Measurements from ENCODE around the gene DAGLA.

The DAGLA gene

DNA sequence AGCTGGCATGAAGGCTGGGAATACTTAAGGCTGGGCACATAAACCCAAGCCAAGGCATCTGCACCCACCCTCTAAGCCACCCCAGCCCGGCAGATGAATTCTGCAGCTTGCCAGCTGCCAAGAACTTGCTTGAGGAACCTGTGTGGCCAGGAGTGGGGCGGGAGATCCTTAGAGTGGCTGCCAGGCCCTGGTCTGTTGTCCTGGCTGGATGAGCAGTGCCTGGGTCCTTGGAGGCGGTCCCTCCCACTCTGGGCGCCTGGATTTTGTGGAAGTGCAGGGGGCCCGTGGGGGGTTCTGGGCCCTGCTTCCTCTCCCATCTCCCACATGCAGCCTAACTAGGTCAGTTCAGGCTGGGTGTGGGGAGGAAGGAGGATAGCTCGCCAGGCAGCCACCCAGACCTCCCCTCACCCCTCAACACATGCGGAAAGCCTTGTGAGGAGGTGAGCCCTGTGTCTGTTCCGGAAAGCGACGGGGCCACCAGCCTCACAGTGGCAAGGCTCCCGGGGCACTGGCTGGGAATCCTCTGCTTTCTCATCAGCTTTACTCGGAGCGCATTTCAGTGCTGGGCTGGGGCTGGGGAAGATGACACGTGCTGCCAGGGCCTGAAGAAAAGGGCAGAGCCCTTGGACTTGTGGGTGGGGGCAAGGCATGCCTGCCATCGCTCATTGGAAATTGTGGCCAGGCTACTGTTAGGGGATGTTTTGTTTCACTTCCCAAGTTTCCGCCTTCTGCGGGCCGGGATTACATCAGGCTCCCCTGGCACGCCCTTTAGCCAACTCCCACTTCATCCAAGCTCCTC lies 8.4 kb downstream of the DAGLA start:
- TF ChIP-seq, protein P1, sequence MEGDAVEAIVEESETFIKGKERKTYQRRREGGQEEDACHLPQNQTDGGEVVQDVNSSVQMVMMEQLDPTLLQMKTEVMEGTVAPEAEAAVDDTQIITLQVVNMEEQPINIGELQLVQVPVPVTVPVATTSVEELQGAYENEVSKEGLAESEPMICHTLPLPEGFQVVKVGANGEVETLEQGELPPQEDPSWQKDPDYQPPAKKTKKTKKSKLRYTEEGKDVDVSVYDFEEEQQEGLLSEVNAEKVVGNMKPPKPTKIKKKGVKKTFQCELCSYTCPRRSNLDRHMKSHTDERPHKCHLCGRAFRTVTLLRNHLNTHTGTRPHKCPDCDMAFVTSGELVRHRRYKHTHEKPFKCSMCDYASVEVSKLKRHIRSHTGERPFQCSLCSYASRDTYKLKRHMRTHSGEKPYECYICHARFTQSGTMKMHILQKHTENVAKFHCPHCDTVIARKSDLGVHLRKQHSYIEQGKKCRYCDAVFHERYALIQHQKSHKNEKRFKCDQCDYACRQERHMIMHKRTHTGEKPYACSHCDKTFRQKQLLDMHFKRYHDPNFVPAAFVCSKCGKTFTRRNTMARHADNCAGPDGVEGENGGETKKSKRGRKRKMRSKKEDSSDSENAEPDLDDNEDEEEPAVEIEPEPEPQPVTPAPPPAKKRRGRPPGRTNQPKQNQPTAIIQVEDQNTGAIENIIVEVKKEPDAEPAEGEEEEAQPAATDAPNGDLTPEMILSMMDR (IDR thresholded peaks at IDR 0.05; ENCODE audit: insufficient read depth, low read length, missing control alignments): no peak
- no peak overlapping the region for H3K4me3 ChIP-seq (ENCODE audit: low read depth, low read length)
- no peak for DNase-seq (ENCODE audit: low read depth, low spot score)
- CTCF ChIA-PET: interaction anchor here (0.9 to 2.8 kb wide), 5 partner anchors 8 to 52 kb away, joined by 3 to 15 read pairs (median 4); partner anchors contain the start of gene DAGLA
- POLR2A ChIA-PET: interaction anchor here (0.6 kb wide), 1 partner anchor 80 kb away, joined by 3 read pairs; no protein-coding TSS in a partner anchor

DNA sequence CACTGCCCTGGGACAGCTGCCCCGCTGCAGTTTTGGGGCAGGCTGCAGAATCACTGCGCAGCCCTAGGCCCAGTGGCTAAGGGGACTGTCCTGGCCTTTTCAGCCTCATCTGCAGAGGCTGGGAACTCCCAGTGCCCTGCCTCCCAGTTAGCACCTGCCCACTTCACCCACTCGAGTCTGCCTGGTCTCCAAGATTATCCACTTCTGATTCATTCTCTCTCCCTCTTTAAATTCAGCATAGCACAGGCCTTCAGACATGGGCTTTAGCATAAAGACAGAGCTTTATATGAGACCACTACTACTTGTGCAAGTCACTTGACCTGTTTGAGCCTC lies 8.9 kb downstream of the DAGLA start:
- no peak overlapping the region for H3K4me3 ChIP-seq (ENCODE audit: low read depth, low read length)
- ChIA-PET POLR2A (interaction anchor here (0.6 kb wide), 1 partner anchor 80 kb away, joined by 3 read pairs; no protein-coding TSS in a partner anchor), CTCF (interaction anchor here (0.9 to 2.8 kb wide), 5 partner anchors 8 to 51 kb away, joined by 3 to 15 read pairs (median 3); partner anchors contain the start of gene DAGLA)
- no peak for DNase-seq (ENCODE audit: low read depth, low spot score)
- TF ChIP-seq, protein P1 (IDR thresholded peaks at IDR 0.05; ENCODE audit: insufficient read depth, low read length, missing control alignments): no peak

DNA sequence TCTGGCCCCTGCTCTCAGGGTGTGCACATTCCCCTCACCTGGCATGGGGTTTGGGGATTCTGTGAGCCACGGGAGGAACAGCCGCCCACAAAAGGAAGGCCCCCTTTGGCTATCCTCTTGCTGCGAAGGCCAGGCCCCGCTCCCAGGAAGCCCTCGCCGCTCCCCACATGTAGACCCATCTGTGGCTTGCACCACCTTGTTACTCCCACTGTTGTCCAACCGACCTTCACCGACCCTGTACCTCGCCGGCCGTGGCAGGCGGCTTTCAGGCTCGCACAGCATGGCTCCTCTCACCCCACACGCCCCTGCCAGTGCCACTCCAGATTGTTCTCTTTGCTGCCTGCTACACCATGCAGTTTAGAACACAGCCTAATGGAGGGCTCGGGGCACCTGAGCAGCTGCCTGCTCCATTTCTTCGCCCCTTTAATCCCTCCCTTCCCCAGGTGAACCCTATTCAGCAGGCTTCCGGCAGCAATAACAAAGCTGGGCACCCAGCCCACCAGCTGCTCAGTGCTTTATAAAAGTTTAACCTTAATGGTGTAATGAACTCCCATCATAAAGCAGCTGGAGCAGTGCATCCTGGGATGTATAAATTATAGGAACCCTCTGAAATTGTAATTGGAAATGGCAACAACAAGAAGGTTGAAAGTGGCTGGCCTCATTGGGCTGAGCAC lies 10.7 kb downstream of the DAGLA start:
- POLR2A ChIA-PET: interaction anchor here (0.6 kb wide), 1 partner anchor 1150 kb away, joined by 3 read pairs; no protein-coding TSS in a partner anchor
- no peak overlapping the region for H3K4me3 ChIP-seq (ENCODE audit: low read depth, low read length)
- DNase-seq (ENCODE audit: low read depth, low spot score): no peak
- TF ChIP-seq, protein P1 (IDR thresholded peaks at IDR 0.05; ENCODE audit: insufficient read depth, low read length, missing control alignments): no peak
- CTCF ChIA-PET: interaction anchor here (1.4 to 2.8 kb wide), 5 partner anchors 10 to 245 kb away, joined by 3 to 15 read pairs (median 8); partner anchors contain the start of gene DAGLA

DNA sequence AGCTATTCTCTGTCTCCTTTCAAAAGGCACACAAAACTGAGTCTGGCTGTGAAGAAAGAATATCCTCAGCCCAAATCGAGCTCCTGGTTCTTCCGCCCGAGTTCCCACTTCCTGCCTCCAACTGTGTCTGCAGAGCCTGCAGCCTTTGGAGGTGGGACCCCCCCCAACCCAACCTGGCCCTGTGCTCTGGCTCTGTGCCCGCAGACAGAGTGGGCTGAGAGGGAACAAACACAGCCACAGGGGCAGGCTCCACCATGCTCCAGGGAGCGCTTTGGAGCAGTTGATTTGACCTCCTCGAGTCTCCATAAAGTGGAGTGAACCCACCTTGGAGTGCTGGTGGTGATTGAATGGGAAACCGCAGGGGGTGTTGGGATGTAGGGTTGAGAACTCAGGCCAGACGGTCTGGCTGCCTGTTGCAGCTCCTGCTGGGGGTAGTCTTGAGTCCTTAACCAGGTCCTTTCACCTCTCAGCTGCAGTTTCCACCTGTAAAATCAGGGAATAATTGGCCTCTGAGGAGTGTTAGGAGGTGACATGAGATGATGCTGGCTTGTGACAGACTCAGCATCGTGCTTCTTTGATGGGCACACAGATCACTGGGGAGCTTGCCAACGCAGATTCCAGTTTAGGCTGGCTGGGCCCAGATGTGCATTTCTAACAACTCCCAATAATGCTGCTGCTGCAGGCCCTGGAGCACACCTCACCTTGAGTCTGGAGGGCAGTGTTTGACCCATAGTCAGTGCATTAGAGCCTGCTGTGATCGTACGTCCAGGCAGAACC lies 11.4 kb downstream of the DAGLA start:
- ChIA-PET CTCF (interaction anchor here (1.4 to 2.8 kb wide), 4 partner anchors 11 to 245 kb away, joined by 4 to 15 read pairs (median 8); partner anchors contain the start of gene DAGLA), POLR2A (interaction anchor here (0.6 kb wide), 1 partner anchor 1150 kb away, joined by 3 read pairs; no protein-coding TSS in a partner anchor)
- no peak for DNase-seq (ENCODE audit: low read depth, low spot score)
- TF ChIP-seq, protein P1 (IDR thresholded peaks at IDR 0.05; ENCODE audit: insufficient read depth, low read length, missing control alignments): no peak
- no peak overlapping the region for H3K4me3 ChIP-seq (ENCODE audit: low read depth, low read length)

DNA sequence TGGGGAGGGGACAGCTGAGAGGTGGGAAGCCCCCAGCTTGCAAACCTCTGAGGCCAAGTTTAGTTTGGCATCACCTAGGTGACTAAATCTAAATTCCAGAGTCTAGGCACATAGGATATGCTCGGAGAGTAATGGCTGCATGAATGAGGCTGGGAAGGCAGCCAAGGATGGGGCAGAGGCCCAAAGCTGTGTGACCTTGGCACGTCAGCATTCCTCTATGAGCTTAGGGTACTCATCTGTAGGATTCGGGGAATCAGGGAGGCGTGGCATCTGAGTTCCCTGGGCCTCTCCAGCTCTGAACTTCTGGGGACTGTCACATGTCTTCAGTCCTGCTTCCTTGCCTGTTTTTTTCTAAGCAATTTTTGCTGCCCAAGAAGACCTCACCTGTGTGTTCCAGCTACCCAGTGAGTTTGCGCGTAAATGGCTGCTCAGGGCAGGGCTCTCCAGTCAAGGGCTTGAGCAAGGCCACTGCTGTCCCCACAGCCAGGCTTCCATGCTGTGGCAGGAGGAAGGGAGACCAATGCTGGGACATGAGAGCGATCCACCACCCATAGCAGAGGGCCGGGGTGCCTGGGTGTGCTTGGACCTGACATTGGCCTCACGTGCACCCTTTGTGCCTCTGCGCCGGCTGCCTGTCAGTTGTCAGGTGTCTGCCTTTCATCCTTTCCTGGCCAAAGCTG lies 13.9 kb downstream of the DAGLA start:
- CTCF ChIA-PET: interaction anchor here (0.9 to 1.9 kb wide), 7 partner anchors 9 to 55 kb away, joined by 3 to 9 read pairs (median 4); partner anchors contain the start of gene DAGLA
- POLR2A ChIA-PET: interaction anchor here (1.1 kb wide), 1 partner anchor 32 kb away, joined by 3 read pairs; no protein-coding TSS in a partner anchor
- TF ChIP-seq, protein P1 (IDR thresholded peaks at IDR 0.05; ENCODE audit: insufficient read depth, low read length, missing control alignments): no peak
- no peak overlapping the region for H3K4me3 ChIP-seq (ENCODE audit: low read depth, low read length)
- no peak for DNase-seq (ENCODE audit: low read depth, low spot score)
